SK-N-DZ (cell line): ENCODE measurements around the gene PEAR1.
"Not testable (repeated sequence)": the region's sequence is repeated elsewhere in the genome, so short reads cannot be mapped to it uniquely, and the experiment has no call there.

Experiments used
- DNase-seq: peaks from one replicate; pipeline ENCODE4 v3.0.0-alpha.2; 2015; ENCODE audit warnings: low spot score

Gene PEAR1

GRCh38 chr1:156920233-156921052 is 26.9 kb downstream of the PEAR1 start, which contains the start of gene LRRC71:
Gene LRRC71, plus strand, starts transcription at chr1:156920632. Its CDS starts 172 bp downstream, at chr1:156920804.
- DNase-seq: peak; percentile 82

- no peak for DNase-seq
Observed at GRCh38 chr1:156921053-156921529, 27.6 kb downstream of the PEAR1 start.

GRCh38 chr1:156922986-156923669 is 29.6 kb downstream of the PEAR1 start:
- no peak for DNase-seq

GRCh38 chr1:156923670-156924477 is 30.4 kb downstream of the PEAR1 start:
- DNase-seq: no peak

GRCh38 chr1:156924478-156925153 is 31.1 kb downstream of the PEAR1 start:
- DNase-seq: no peak

GRCh38 chr1:156925154-156926010 is 31.9 kb downstream of the PEAR1 start:
- DNase-seq: no peak

GRCh38 chr1:156926175-156926574 is 32.7 kb downstream of the PEAR1 start:
- no peak for DNase-seq

- DNase-seq: not testable (repeated sequence)
Observed at GRCh38 chr1:156926695-156927094, 33.2 kb downstream of the PEAR1 start.

GRCh38 chr1:156927215-156928042 is 33.9 kb downstream of the PEAR1 start:
- peak; percentile 87 for DNase-seq

GRCh38 chr1:156928043-156928602 is 34.6 kb downstream of the PEAR1 start:
- DNase-seq: no peak

GRCh38 chr1:156929596-156930238 is 36.2 kb downstream of the PEAR1 start:
- DNase-seq: no peak

GRCh38 chr1:156930483-156930882 is 37.0 kb downstream of the PEAR1 start:
- DNase-seq: no peak

- no peak for DNase-seq
Observed at GRCh38 chr1:156931211-156931952, 37.9 kb downstream of the PEAR1 start.

- no peak for DNase-seq
Observed at GRCh38 chr1:156931974-156932710, 38.6 kb downstream of the PEAR1 start.

- DNase-seq: no peak
Observed at GRCh38 chr1:156933136-156933535, 39.6 kb downstream of the PEAR1 start.

GRCh38 chr1:156935505-156936128 is 42.1 kb downstream of the PEAR1 start:
- no peak for DNase-seq

GRCh38 chr1:156936191-156936590 is 42.7 kb downstream of the PEAR1 start:
- DNase-seq: no peak
